ENCODE data around the gene MTIF2. TPM values are rescaled to one million over a fixed set of nuclear protein-coding genes. Genes with fewer than 3 reads are reported as not detected.

MTIF2 gene
- total RNA-seq (2022) (34.3 and 45.1 TPM in 2 replicates), Bru-seq, nascent RNA (percentile 78 among the genes with signal in this experiment), BruChase-seq, experiment 1, labeled RNA remaining after a 6-hour chase (percentile 80 among the genes with signal in this experiment), BruChase-seq, experiment 2, labeled RNA remaining after a 2-hour chase (percentile 77 among the genes with signal in this experiment)
- long read RNA-seq, transcript MTIF2-201 (16 exons, 2,528 nt): major isoform, 10 of 115 reads
- long read RNA-seq, partial matches to known transcripts: 95 of 115 reads
- long read RNA-seq, other reads (novel, unspliced or antisense): 7 of 115 reads

DNA sequence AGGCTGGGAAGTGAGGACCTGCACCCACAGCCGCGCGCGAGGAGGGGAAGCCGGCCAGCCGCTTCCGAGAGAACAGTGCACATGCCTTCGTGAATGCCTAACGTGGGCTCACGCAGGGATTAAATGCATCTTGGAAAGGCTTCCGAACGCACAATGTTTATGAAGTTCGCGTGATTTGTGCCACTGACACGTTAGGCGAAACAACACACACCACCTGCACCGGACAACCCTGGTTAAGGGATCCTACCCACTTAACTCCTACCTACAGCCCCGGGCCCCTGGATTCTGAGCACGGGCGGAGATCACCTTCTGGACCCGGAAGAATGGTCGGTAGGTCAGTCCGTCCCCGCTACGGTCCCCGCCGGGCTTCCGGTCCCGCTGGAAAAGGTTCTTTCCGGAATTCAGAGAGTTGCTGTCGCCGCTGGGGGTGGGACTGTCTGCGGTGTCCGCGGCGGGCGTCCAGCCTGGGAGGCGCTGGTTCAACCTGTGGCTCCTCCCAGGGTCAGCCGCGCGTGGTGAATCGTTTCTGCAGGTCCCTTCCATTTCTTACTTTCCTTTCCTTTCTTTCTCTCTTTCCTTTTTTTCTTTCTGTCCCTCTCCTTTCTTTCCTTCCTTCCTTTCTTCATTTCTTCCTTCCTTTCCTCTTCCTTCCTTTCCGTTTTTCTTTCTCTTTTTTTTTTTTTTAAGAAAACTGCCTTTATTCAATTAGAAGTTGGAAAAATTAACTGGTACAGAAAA, at the start of gene MTIF2:
Gene MTIF2 (minus strand): TSS at position 325 of the 738 bp plus-strand sequence. CDS start 5,373 bp downstream, outside the sequence.
- H3K36me3 Mint-ChIP-seq (ENCODE audit: insufficient read depth, unreplicated experiment): peaks cover 27% of the 10 kb centered on the region
- peak within 1 kb of the TSS; percentile 64 for H3K27ac Mint-ChIP-seq (ENCODE audit: unreplicated experiment)
- H3K9me3 Mint-ChIP-seq (ENCODE audit: low read depth, unreplicated experiment): no peaks in the 10 kb centered on the region
- no peak for TF ChIP-seq CTCF (IDR thresholded peaks at IDR 0.05; ENCODE audit: unreplicated experiment)
- no peaks in the 10 kb centered on the region for H3K27me3 Mint-ChIP-seq (ENCODE audit: unreplicated experiment)
- CTCF ChIA-PET: interaction anchor here (0.6 kb wide), 1 partner anchor 156 kb away, joined by 7 read pairs; no protein-coding TSS in a partner anchor
- no peaks in the 10 kb centered on the region for H3K4me1 Mint-ChIP-seq (ENCODE audit: low read depth, unreplicated experiment)
- peak within 1 kb of the TSS; percentile 66 for H3K4me3 Mint-ChIP-seq (ENCODE audit: low read depth, unreplicated experiment)
- peak; percentile 97 for DNase-seq
- BruUV-seq (replicated peaks): TSS peak; percentile 87
- intact Hi-C loops (cut with micrococcal nuclease; ENCODE audit: unreplicated experiment): no loop called here

DNA sequence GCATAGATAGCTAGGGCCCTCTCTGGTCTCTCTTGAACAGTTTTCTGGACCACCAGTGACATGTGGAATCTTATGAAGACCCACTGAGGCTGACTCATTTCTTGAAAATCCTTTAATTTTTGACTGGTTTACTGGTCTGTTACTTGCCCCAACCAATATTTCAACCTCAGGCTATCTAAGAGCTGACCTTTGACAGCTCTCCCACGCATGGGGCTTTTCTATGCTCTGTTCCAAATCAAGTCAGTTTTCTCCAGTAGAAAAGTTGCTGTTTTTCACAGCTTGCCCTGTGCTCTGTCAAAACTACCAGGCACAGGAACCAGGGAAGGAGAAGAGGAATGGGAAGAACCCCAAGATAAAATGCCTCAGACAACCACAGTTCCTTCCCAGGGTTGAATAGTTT, 46.0 kb upstream of the MTIF2 start:
- Mint-ChIP-seq H3K4me3 (ENCODE audit: low read depth, unreplicated experiment) (no peak overlapping the region), H3K36me3 (ENCODE audit: insufficient read depth, unreplicated experiment) (peaks cover 9% of the 10 kb centered on the region), H3K9me3 (ENCODE audit: low read depth, unreplicated experiment) (no peaks in the 10 kb centered on the region), H3K27ac (ENCODE audit: unreplicated experiment) (no peak overlapping the region), H3K4me1 (ENCODE audit: low read depth, unreplicated experiment) (no peaks in the 10 kb centered on the region), H3K27me3 (ENCODE audit: unreplicated experiment) (no peaks in the 10 kb centered on the region)
- intact Hi-C loops (cut with micrococcal nuclease; ENCODE audit: unreplicated experiment): no loop called here
- CTCF ChIA-PET: interaction anchor here (0.9 kb wide), 1 partner anchor 30 kb away, joined by 3 read pairs; no protein-coding TSS in a partner anchor
- no peak for DNase-seq
- TF ChIP-seq CTCF (IDR thresholded peaks at IDR 0.05; ENCODE audit: unreplicated experiment): no peak
- no TSS peak for BruUV-seq (replicated peaks)

DNA sequence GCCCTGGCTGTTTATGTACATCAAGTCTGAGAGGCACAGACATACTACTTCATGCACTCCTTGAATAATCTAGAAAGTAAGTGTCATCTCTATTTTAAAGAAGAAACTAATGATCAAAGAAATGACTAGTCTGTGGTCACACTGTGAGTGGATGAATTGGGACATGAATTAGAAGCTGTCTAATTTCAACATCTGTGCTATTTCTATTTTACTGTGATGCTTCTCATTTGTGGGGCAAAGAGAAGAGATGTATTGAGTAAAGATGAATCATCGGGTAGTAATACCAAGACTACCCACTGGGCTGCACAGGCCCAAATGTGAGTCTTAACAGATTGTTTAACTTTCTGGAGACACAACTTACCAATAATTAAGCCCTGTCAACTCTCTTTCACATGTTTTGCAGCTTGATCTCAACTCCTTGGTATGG, 42.4 kb upstream of the MTIF2 start:
- no peak overlapping the region for H3K27ac Mint-ChIP-seq (ENCODE audit: unreplicated experiment)
- peaks cover 9% of the 10 kb centered on the region for H3K36me3 Mint-ChIP-seq (ENCODE audit: insufficient read depth, unreplicated experiment)
- no TSS peak for BruUV-seq (replicated peaks)
- no peaks in the 10 kb centered on the region for H3K9me3 Mint-ChIP-seq (ENCODE audit: low read depth, unreplicated experiment)
- TF ChIP-seq CTCF (IDR thresholded peaks at IDR 0.05; ENCODE audit: unreplicated experiment): peak; percentile 25
- DNase-seq: no peak
- no peak overlapping the region for H3K4me3 Mint-ChIP-seq (ENCODE audit: low read depth, unreplicated experiment)
- no peaks in the 10 kb centered on the region for H3K27me3 Mint-ChIP-seq (ENCODE audit: unreplicated experiment)
- CTCF ChIA-PET: no interaction called here
- H3K4me1 Mint-ChIP-seq (ENCODE audit: low read depth, unreplicated experiment): no peaks in the 10 kb centered on the region
- intact Hi-C loops (cut with micrococcal nuclease; ENCODE audit: unreplicated experiment): no loop called here

GRCh38 chr2:55309446-55309845, 40.4 kb upstream of the MTIF2 start:
- CTCF ChIA-PET: no interaction called here
- no peak for TF ChIP-seq CTCF (IDR thresholded peaks at IDR 0.05; ENCODE audit: unreplicated experiment)
- intact Hi-C loops (cut with micrococcal nuclease; ENCODE audit: unreplicated experiment): no loop called here
- no peak overlapping the region for H3K4me3 Mint-ChIP-seq (ENCODE audit: low read depth, unreplicated experiment)
- H3K9me3 Mint-ChIP-seq (ENCODE audit: low read depth, unreplicated experiment): no peaks in the 10 kb centered on the region
- H3K27ac Mint-ChIP-seq (ENCODE audit: unreplicated experiment): no peak overlapping the region
- no peaks in the 10 kb centered on the region for H3K4me1 Mint-ChIP-seq (ENCODE audit: low read depth, unreplicated experiment)
- BruUV-seq (replicated peaks): no TSS peak
- DNase-seq: no peak
- peaks cover 9% of the 10 kb centered on the region for H3K36me3 Mint-ChIP-seq (ENCODE audit: insufficient read depth, unreplicated experiment)
- no peaks in the 10 kb centered on the region for H3K27me3 Mint-ChIP-seq (ENCODE audit: unreplicated experiment)

Measured in Calu3 (cell line).